HG02588 (cell line): ENCODE measurements around the gene MINDY4B.

Experiments
- ATAC-seq: cut with Tn5 transposase; IDR thresholded peaks from one replicate; pipeline ENCODE4 v1.9.1; 2021; ENCODE audit warnings: mild to moderate bottlenecking, moderate library complexity; ENCODE audit not compliant: unreplicated experiment

Gene MINDY4B

DNA sequence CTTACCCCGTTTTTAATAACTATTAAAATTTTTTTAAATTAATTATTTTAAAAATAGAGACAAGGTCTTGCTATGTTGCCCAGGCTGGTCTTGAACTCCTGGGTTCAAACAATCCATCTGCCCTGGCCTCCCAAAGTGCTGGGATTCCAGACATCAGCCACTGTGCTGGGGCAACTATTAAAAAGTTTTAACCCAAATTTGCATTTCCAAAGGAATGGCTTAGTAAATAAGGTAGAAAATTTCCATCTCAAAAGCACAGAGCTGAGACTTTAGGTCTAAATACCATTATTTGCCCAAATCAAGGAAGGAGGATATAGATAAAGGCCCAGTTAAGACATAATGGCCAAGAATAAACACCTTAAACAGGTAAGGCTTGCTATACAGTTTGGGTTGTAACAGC is 56.4 kb downstream of the MINDY4B start:
- no peak for ATAC-seq

DNA sequence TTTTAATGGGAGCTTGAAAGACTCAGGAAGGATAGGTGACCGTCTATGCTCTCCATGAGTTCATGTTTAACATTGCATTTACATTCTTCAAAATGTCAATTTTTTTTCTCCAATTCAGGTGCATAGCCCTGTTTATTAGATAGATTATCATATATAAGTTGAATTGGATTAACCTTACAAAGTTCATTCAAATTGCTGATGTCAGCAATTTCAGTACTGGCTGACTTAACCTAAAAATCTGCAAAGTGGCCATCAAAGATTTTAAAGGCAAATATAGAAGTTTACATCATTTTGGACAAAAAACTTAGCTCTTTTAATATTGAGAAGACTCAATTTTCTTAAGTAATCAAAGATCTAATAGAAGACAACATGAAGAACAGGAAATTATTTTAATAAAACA is 57.8 kb downstream of the MINDY4B start:
- no peak for ATAC-seq

DNA sequence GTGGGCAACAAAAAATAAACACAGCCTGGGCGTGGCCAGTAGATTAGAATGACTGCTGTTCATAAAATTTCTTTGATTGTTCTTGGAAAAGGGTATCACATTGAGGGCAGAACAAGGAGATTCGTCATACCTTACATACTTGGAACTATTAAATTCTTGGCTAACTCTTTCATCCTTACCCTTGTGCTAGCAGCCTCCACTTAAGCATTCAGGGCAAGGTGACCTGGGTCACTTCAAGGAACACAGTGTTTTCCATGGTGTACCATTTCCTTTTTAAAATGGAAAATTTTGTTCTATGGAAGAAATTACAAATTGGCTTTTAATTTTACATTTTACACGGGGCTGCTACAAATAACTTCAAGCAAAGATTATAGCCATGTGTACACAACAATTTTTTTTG is 60.8 kb downstream of the MINDY4B start:
- ATAC-seq, result no peak

DNA sequence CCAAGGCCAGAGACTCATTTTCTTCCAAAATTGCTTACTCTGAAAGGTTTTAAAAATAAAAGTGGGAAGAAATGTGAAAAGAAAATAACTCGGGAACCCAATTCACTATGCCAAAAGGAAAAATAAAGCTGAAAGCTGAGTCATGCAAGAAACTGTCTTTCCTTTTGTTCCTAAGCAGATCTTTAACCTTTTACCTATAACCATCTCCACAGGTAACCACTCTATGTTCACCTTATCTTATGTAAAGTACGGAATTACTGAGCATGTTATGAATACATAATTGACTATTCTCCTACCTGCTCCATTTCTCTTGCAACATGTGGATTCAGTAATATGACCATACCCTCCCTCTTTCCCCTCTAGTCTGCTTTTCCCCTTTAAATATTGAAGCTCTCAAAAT is 62.0 kb downstream of the MINDY4B start:
- no peak for ATAC-seq

DNA sequence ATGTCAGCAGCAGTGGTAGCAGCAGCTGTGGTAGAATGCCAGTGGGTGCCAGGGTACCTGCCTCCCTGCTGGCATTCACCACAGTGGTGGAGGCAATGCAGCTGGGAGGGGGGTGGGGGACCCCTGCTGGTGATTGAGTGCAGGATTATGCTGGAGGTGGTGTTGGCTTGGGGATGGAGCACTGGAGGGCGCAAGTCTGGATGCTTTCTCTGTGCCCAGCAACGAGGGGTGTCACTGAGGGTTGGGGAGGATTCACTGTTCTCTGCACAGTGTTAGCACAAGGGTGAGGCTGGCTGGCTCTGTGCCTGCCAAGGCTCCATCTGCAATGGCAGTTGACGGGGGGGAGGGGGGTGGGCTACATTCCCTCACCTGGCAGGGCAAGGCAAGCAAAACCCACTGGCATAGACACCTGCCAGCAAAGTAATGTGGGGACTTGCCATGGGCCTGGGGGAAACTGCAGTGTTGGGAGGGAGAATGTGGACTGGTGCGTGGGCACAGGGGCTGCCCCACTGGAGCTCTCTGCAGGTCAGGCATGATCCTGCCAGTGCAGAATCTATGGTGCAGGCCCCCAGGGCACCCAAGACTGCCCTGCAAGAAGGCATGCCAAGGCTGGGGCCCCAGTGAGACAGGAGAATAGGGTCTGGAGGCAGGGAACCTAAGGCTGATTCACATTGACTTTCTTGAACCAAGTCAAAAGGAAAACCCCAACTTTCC is 64.3 kb downstream of the MINDY4B start:
- no peak for ATAC-seq

DNA sequence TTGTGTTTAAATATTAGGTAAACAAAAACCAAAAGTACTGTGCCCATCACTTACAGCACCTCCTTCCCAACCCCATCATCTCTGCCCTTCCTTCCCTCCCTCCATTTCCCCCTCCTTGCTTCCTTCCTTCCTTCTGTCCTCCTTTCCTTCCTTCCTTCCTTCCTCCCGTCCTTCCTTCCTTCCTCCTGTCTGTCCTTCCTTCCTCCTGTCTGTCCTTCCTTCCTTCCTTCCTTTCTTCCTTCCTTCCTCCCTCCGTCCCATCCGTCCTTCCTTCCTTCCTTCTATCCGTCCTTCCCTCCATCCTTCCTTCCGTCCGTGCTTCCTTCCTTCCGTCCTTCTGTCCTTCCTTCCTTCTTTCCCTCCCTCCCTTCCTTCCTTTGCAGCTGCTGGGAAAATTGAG is 74.5 kb downstream of the MINDY4B start:
- no peak for ATAC-seq

DNA sequence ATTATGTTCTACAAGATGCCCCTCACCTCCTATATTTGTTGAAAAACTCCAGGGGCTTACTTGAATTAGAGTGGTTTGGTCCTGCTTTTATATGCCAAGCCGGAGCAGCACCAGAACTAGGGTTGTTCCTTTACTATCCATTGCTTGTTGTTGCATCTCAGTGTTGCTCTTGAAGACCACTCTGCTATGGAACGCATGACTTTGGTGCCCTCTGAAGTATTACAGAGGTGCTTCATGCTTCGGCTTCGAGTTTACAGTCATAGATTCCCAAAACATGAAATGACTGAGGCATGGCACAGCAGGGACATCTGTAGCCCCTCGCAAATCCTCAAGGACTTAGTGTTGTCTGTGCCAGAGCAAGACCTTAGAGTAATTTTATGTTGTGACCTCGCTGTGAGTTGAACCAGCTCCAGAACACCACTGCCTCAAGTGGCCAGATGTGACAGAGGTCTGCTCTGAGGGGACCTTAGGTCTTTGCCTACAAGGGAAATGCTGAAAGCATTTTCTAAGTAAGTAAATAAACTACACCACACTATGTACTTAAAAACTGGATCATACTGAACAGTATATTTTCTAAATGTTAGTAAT is 75.1 kb downstream of the MINDY4B start:
- no peak for ATAC-seq

DNA sequence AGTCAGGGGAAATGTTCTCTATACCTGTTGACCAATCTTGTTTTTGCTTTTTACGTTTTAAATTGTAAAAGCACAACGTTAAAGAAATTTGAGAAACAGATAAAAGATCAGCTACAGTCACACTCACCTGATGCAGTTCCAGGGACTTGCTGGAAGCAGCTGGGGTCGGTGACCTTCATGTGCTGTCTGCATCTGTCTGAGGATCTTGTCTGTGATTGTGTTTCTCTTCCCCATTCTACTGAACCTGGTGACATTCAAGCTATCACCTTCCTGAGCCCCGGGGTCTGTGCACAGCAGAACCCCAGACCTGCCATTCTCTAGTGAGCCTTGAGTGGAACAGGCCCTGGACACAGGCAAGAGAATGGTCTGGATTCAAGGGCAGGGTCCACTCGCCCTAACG is 75.8 kb downstream of the MINDY4B start:
- no peak for ATAC-seq

DNA sequence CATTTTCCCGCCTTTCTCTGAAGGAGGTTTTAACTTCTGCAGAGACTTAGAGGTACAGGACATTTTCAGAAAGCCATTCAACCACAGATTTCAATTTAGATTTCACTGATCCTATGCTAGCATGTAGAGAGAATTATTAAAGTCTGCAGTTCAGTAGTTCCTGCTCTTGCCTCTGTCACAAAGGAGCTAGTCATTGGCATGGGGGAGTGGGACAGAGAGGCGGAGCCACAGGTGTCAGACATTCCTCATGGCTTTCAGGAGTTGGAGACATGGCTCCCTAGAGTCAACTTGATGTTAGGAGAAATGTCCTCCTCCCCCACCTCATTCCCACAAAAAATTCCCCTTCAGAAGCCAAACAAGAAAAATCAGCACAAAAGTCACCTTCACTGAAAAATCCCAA is 76.2 kb downstream of the MINDY4B start:
- no peak for ATAC-seq

DNA sequence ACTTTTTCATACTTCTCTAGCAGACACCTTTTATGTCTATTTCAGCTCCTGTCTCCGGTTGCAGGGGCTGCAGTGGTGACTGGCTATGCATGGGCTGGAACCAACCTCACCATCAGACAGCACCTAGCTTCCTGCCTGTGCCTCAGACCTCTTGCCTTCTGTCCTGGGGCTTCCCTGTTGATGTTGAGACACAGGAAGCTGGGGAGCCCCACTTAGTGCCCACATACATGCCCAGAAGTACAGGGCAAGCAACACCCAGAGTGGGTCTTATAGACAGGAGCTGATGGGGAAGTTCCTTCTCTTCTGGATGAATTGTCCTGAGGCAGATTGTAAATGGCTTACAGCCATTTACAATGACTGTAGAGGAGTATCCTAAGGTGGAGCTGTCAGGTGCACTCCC is 77.0 kb downstream of the MINDY4B start:
- ATAC-seq, result no peak

DNA sequence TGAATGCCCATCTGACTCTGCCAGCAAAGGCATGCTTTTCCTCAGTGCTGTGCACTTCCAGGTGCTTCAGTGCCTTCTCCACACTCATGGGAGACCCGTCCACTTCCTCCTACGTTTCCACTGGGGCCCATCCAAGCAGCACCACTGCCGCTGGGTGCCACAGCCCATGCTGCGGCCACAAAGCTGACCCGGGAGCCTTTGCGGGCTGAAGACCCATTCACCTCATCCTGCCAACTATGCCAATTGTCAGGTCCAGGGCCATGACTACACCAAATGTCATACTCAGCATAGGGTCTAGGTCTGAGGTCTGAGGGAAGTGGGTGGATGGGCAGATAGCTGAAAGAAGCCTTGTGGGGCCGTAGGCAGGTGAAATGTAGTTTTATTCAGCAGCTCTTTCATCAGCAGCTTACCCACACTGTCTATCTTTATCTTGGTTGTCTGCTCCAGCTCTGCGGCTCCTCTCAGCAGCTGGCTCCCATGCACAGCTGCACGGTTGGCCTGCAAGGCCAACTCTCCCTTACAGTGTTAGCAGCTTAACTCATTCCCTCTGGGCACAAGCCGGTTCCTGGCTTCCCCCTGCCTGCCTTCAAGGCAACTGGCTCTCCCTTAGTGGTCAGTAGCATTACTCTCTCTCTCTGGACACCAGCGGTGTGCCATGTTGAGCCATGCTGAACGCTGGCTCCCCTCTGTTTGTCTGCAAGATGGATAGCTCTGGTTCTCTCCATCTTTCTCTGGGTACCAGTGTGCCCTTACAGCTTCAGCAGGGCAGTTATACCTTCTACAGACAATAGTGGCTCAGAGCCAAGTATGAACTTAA is 78.6 kb downstream of the MINDY4B start:
- no peak for ATAC-seq

DNA sequence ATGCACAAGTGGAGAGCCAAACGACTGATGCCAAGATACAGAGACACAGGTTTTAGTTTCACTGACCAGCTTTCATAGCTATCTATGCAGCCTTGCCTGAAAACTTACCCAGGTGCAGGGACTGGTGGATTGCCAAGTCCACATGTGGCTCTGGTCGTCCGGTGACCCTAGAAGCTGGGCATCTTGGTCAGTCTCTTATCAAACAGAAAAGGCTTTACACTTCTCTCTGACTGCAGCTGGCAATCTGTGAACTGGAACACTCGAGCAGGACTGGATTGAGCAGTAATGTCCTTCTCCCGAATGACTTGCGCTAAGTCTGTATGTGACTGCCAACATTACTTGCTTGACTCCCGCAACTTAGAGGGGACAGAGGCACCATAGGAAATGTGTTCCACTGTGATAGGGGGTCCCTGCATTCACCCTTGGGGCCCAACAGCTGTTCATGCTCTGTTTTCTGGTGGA is 79.3 kb downstream of the MINDY4B start:
- no peak for ATAC-seq

DNA sequence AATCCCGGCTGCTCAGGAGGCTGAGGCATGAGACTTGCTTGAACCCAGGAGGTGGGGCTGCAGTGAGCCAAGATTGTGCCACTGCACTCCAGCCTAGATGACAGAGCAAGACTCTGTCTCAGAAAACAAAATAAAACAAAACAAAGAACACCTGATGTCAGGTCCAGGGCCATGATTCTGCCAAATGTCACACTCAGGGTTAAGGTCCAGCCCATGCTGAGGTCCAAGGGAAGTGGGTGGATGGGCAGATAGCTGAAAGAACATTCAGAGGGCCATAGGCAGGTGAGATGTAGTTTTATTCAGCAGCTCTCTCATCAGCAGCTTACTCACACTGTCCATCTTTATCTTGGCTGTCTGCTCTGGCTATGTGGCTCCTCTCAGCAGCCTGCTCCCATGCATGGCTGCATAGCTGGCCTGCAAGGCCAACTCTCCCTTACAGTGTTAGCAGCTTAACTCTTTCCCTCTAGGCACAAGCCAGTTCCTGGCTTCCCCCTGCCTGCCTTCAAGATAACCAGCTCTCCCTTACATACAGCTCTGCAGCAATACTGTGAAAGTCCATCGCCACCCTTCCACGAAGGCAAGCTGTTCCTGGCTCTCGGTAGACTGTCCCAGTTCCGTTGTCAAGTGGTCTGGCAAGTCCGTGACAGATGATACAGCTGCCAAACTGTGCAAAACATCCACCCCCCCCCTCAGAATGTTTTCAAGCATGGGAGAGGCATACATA is 79.9 kb downstream of the MINDY4B start:
- no peak for ATAC-seq

DNA sequence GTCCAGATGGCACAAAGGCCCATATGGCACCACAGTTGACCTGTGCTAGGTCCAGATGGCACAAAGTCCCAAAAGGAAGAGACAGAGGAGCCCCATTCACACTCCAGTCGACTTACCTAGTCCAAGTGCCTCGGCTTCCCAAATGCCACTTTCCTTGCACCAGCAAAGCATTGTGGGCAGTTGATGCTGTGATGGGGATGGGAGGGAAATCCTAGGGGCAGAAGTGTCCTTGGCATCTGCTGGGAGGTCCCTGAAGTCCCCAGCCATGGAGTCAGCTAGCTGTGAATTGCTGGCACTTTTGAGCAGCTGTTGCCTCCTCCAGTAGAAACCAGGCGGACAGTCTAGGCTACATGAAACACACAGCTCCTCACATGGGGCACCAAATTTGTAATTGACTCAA is 82.0 kb downstream of the MINDY4B start:
- no peak for ATAC-seq

DNA sequence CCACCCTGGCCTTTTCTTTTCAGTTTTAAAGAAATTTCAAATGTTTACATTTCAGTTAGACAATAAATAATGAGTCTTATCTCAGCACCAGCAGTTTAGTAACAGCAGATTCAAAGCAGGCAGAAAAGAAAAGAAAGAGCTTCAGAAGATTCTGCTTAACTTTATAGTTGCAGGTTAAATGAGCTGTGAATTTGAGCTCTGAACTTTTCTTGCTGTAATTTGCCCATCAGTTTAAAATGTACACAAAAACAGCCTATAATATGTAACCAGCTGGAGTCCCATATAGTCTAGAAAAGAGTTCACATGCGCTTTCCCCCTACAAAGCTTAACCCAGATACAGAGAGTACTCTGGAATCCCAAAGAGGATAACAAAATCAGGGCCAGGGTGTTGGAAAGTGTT is 82.6 kb downstream of the MINDY4B start:
- ATAC-seq, result no peak
